Stimulated activated CD8-positive, alpha-beta memory T cell treated with anti-CD3 and anti-CD28 coated beads, Interleukin-7, amount 100 ng/mL, for 1 hour (primary cell): ENCODE results near the gene ATXN7.

Source experiments
- DNase-seq, 2 donors: peaks; one replicate each; pipeline ENCODE4 v3.0.0-alpha.2; 2020; ENCODE audit warnings: low read depth in 2 of 2

The ATXN7 gene

GRCh38 chr3:63986146-63986545 is 122.5 kb downstream of the ATXN7 start:
- no peak for DNase-seq

GRCh38 chr3:63986831-63987230 is 123.2 kb downstream of the ATXN7 start:
- DNase-seq: no peak

- DNase-seq: no peak
These were observed 125.3 kb downstream of the ATXN7 start for GRCh38 chr3:63988943-63989342.

GRCh38 chr3:63990204-63990603 is 126.5 kb downstream of the ATXN7 start:
- DNase-seq: no peak

- DNase-seq: no peak
These were observed 127.1 kb downstream of the ATXN7 start for GRCh38 chr3:63990733-63991132.

GRCh38 chr3:63991666-63992065 is 128.0 kb downstream of the ATXN7 start:
- DNase-seq: no peak

- DNase-seq: no peak
These were observed 129.0 kb downstream of the ATXN7 start for GRCh38 chr3:63992516-63993209.

- DNase-seq: peak; percentile 23 to 24
These were observed 130.0 kb downstream of the ATXN7 start for GRCh38 chr3:63993653-63994079.

GRCh38 chr3:63995086-63995485 is 131.4 kb downstream of the ATXN7 start:
- no peak for DNase-seq

GRCh38 chr3:63998852-63999754 is 135.4 kb downstream of the ATXN7 start:
- DNase-seq: no peak

GRCh38 chr3:64000453-64001055 is 136.9 kb downstream of the ATXN7 start:
- DNase-seq: no peak

- no peak for DNase-seq
These were observed 138.6 kb downstream of the ATXN7 start for GRCh38 chr3:64002233-64002632.

- no peak for DNase-seq
These were observed 139.9 kb downstream of the ATXN7 start for GRCh38 chr3:64003589-64003988.

GRCh38 chr3:64008017-64008416 is 144.3 kb downstream of the ATXN7 start:
- DNase-seq: no peak

- DNase-seq: no peak
These were observed 145.1 kb downstream of the ATXN7 start for GRCh38 chr3:64008487-64009351.

GRCh38 chr3:64009528-64009927 is 145.9 kb downstream of the ATXN7 start:
- DNase-seq: no peak

GRCh38 chr3:64010199-64010598 is 146.5 kb downstream of the ATXN7 start:
- DNase-seq: no peak

GRCh38 chr3:64011685-64012084 is 148.0 kb downstream of the ATXN7 start:
- no peak for DNase-seq

- DNase-seq: no peak
These were observed 153.4 kb downstream of the ATXN7 start for GRCh38 chr3:64016941-64017620.

GRCh38 chr3:64019271-64019670 is 155.6 kb downstream of the ATXN7 start:
- no peak for DNase-seq

- no peak for DNase-seq
These were observed 156.2 kb downstream of the ATXN7 start for GRCh38 chr3:64019879-64020278.
